GM18867 (cell line): ENCODE measurements around the gene ZNF266.

Source experiments
- ATAC-seq: cut with Tn5 transposase; IDR thresholded peaks from one replicate; pipeline ENCODE4 v1.9.1; 2021; ENCODE audit warnings: mild to moderate bottlenecking, moderate library complexity; ENCODE audit not compliant: unreplicated experiment

Gene ZNF266

DNA sequence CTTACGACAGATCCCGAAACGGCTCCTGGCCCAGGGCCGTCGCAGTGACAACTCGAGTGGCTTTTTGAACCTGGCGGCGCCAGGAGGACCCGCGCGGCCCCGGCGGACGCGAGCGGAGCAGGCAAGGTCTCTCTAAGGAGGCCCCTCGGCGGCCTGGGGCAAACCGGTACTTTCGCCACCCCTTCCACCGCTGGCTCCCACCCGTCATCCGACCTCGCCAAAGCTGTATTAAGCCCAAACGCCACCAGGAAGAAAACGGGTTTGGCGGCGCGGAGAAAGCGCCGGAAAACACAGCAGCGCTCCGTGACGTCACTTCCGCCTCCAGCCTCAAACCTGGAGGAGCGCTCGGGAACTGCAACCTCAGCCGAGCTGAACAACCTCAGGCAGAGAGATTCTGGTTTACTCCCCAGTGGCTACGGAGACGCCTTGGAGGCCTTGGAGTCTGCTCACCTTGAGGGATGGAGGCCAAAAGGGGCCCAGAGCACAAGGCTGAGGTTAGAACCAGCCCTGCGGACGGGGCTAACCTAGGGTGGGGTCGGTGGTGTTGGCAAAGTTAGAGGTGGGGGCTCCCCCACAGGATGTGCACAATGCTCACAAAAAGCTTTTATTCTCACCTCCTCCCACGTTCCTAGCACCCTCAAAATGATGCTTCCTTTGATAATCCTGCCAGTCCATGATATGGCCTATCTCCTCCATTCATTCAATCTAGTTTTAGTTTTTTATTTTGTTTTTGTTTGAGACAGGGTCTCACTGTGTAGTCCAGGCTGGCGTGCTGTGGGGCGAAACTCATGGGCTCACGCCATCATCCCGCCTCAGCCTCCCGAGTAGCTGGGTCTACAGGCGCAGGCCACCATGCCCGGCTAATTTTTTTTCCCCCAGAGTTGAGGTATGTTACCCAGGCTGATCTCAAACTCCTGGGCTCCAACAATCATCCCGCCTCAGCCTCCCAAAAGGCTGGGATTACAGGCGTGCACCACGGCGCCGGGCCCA, at the start of gene ZNF266:
Gene ZNF266, minus strand, starts transcription at position 295 of the 990 bp plus-strand sequence. CDS start 15,484 bp downstream, outside the sequence.
- peak; percentile 90 for ATAC-seq

DNA sequence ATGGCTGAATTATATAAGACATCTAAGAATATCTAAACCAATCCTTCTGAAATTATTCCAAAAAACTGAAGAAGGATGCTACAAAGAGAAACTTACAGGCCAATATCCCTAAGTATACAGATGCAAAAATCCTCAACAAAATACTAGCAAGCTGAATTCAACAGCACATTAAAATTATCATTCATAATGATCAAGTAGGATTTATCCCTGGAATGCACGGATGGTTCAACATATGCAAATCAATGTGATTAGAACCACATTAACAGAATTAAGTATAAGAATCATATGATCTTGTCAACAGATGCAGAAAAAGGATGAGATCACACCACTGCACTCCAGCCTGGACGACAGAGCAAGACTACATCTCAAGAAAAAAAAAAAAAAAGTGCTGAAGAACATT, 49.8 kb upstream of the ZNF266 start:
- ATAC-seq, result no peak

DNA sequence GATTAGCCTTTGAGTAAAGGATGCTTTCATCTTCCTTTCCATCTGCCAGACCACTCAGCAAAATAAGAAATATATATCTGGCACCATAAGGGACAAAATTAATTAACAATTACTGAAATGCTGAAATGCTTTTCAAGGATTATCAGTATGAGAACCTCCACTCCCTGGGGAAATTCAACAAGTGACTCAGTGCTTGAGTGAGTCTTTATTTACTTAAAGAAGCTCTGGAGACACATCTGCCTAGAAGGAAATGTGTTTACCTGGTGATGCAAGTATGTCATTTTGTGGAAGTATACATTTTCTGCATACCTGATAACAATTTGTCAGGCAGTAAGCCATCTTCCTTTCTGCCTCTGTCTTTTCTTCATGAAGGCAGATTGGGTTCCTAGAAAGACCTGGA, 39.6 kb upstream of the ZNF266 start:
- ATAC-seq, result no peak

DNA sequence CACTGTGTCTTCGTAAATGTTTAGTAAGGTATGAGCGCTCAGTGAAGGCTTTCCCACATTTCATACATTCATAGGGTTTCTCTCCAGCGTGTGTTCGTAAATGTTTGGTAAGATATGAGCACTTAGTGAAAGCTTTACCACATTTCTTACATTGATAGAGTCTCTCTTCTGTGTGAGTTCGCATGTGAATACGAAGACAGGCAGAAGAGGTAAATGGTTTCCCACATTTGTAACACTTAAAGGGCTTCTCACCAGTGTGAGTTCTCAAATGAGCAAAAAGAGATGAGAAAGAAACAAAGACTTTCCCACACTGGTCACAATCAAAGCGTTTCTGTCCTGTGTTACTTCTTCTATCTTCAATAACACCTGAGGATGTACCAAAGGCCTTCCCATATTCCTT, 31.8 kb upstream of the ZNF266 start:
- ATAC-seq, result no peak

DNA sequence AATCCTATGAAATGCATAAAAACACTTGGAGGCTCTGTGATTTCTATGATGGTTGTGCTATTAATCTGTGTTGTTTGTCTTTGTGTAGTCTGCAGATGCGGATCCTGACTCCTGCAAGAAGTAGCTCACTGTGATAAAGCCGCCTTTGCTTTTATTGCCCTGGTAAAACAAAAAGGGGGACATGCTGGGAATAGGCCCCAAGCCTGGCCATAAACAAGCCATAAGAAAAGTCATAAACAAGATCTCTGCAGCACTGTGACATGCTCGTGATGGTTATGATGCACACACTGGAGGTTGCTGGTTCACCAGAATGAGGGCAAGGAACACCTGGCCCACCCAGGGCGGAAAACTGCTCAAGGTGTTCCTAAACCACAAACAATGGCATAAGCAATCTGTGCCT, 26.6 kb upstream of the ZNF266 start:
- ATAC-seq, result no peak

DNA sequence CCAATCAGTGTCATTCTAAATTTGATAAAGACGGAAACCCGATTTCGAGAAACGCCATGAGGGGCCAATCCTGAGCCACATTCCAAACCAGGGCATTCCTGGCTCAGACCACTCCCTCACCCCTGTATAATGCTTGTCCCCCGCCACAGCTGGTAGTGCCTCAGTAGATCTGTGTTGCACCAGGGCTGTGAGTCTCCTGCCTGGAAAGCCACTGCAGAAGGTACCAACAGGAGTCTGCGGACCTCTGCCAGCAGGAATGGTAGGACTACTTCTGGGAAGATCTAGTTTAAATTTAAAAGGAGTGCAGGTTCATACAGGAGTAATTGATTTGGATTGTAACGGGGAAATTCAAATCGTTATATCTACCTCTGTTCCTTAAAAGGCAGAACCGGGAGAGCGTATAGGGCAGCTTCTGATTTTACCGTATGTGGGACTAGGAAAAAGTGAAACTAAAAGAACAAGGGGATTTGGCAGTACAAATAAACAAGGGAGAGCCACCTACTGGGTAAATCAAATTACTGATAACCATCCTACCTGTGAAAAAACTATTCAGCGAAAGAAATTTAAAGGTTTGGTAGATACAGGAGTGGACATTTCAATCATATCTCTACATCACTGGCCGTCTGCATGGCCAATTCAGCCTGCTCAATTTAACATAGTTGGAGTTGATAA, 20.8 kb upstream of the ZNF266 start:
- no peak for ATAC-seq

DNA sequence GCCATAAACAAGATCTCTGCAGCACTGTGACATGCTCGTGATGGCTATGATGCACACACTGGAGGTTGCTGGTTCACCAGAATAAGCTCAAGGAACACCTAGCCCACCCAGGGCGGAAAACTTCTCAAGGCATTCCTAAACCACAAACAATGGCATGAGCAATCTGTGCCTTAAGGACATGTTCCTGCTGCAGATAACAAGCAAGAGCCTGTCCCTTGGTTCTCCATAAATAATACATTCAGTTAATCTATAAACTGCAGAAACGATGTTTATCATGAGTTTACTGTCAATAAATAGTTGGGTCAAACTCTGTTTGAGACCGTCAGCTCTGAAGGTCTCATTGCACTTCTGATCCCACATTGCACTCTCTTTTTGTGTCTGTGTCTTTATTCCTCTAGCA, 18.6 kb upstream of the ZNF266 start:
- ATAC-seq, result no peak

DNA sequence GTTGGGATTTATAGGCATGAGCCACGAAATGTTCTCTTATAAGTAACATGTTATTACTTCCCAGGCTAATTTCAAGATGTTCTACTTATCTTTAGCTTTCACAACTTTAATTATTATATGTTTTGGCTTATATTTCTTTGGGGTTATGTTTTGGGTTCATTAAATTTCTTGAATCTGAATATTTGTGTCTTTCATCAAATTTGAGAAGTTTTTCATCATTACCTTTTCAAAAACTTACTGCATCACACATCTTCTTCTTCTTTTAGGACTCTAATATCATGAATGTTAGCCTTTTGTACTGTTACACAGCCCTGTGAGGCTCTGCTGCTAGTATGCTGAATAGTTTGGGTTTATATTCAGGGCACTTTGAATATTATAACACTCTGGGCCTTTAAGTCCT, 9.7 kb upstream of the ZNF266 start:
- ATAC-seq, result no peak

DNA sequence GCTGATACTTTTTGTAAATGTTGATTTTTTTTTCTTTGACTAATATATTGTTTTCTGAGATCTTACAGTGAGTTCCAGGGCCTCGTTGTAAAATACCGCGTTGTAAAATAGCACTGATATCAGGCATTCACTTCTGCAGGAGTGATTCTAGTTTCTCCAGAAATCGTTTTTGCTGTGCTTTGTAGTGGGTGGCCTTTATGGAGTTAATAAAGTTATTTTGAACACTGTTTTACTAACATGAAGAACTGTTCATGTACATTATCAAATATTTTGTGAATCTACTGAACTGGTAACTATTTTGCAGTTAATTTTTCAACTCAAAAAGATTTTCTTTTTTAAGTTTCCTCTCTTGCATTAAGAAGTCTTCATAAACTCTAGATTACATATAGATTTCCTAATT, 985 bp upstream of the ZNF266 start:
- ATAC-seq, result no peak

DNA sequence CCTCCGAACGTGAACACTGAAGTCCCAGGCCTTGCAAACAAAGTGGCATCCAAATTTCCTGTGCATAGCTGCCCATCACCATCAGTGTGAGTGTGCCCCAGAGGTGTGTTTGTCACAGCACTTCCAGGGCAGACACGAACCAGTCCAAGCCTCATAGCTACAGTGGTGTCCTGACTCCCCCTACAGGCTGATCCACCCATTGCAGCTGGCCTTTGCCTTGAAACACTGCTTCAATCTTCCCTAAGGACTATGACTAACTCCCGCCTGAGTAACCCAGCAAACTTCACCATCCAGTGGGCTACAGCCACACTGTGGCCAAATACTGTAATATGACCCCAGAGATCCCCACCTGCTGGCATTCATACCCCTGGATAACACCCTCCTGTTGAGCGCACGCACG, 3.9 kb downstream of the ZNF266 start:
- no peak for ATAC-seq

DNA sequence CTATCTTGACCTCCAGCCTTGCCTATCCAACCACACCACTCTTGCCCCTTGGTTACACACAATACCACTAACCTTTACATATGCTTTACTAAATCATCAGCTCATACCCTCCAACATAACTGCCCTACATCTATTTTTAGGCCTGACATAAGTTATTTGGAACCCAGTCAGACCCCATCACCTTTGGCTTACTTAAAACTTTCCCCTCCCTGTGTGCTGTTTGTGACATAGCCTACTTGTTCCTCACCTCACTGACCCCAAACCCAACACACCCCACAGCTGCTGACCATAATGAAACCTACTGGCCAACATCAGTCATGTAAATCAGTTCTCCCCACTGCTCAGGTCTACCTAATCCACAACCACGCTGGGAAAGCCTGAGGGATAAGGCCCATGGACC, 4.9 kb downstream of the ZNF266 start:
- no peak for ATAC-seq

DNA sequence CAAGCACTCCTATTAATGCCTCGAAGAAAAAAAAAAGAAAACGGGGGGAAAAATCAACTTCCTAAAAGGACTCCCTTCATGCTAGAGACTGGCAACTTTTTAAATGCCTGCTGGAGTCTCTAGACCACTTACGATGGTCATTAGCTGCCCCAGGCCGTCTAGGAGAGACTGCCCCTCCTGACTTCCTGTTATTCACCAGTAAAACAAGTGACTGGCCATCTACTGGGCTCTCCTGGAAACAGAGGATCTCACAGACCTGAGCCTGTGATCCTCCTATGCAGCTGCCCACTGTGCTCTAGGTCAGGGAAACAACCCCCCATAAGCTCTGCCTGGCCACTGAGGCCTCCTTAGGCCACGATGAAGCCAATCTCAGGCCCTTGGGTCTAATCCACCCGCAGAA, 7.4 kb downstream of the ZNF266 start:
- no peak for ATAC-seq

DNA sequence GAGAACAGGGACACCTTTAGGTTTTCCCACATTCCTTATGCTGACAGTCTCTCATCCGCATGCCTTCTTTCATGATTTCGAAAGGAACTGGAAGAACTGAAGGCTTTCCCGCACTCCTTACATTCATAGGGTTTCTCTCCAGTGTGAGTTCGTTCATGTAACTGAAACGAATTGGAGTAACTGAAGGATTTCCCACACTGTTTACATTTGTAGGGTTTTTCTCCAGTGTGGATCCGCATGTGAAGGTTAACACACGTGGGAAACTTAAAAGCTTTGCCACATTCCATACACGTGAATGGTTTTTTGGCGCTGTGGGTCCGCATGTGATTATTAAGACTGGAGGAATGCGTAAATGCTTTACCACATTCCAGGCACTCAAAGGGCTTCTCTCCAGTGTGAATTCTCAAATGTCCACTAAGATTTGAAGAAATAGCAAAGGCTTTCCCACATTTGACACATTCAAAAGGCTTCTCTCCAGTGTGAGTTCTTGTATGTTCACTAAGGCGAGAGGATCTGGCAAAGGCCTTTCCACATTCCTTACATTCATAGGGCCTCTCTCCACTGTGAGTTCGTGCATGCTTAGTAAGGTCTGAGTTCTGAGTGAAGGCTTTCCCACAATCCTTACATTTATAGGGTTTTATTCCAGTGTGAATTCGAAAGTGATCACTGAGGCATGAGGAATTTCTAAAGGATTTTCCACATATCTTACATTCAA, 22.0 kb downstream of the ZNF266 start:
- no peak for ATAC-seq

DNA sequence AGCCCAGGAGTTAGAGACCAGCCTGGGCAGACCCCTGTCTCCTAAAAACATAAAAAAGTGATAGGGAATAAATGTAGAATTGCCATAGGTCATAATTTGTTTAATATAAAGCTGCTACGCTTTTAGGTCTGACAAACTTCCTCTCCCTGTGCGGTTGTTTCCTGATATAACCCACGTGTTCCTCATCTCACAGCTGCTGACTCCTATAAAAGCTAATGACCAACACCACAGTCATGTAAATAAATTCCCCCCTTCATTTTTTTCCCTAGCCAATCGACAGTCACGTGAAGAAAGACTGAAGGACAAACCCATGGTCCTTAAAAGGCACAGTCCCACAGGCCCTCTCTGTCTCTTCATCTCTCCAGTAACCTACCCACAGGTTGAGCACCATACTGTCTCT, 27.5 kb downstream of the ZNF266 start:
- ATAC-seq, result no peak

DNA sequence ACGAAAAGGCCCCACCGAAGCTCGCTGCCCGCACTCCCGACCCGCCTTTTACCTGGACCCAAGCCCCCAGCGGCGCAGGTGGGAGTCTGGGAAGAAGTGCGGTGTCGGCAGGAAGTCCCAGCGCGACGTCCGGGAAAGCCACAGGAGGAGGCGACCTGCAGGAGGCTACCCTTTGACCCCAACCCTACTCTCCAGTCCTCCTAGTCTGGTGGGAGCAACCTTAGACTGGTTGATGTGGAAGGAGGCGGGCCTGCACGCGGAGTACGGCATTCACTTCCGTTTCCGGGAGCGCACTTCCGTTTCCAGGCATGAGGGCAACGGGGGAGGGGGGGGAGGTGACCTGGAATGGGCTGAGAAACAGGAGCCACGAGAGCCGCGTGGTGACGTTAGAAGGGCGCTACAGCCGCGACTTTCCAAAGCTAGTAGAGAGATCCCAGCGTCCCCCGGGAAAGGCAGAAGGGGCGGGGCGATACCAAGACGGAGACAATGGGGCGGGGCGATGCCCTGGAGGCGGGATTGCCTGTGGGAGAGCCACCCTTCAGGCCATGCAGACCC, 28.5 kb downstream of the ZNF266 start:
- ATAC-seq, result no peak

DNA sequence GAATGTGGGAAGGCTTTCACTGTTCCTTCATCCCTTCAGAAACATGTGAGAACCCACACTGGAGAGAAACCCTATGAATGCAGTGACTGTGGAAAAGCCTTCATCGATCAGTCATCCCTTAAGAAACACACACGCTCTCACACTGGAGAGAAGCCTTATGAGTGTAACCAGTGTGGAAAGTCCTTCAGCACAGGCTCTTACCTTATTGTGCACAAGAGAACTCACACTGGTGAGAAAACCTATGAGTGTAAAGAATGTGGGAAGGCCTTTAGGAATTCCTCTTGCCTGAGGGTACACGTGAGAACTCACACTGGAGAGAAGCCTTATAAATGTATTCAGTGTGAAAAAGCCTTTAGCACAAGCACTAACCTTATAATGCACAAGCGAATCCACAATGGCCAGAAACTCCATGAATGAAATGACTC, 54.0 kb downstream of the ZNF266 start:
- ATAC-seq, result no peak

DNA sequence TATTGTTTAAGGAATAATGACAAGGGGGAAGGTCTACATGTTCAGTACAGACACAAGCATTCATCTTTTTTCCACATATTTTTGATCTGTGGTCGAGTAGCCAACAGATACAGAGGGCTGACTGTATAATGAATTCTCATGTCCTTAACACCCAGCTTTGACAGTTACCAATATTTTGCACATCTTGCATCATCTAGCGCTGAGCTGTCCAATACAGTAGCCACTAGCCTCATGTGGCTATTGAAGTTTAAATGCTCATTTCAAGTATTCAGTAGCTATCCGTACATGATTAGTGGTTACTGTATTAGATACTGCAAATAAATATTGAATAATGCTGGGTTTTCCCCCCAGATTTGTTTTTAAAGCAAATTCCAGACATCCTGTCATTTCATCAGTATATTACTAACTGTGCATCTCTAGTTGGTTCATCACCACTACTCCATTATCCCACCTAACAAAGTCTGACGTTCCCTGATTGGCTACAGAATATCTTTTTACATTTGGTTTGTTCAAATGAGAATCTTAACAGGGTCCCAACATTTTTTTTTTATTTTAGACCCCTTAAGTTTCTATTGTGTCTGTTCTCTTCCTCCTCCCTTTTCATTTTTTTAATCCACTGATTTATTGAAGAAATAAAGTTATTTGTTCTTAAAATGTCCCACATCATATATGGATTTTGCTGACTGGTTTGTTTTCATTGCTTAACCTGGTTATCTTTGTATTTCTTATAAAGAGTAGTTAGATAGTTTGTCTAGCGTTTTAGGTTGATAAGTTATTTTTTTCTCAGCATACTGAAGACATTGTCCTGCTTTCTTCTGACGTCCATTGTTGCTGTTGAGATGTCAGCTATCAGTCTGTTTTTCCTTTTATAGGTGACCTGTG, 64.4 kb downstream of the ZNF266 start:
- no peak for ATAC-seq

DNA sequence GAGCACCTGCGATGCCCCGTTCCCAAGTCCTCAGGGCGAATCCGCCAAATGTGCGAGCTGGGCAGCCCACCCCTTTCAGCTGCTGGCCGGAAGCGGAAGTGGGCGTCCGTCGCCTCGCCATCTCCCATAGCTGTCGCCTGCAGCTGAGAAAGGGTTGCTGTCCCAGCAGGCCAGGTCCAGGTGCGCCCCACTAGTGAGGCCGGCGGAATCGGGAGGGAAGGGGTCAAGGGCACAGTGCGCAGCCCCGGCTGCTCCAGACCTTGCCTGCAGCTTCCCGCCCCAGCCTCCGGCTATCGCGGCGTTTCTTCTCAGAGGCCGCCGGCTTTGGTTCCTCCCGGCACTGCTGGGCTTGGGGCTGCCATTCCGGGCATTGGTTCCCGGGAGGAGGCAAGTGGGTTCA, 72.5 kb downstream of the ZNF266 start, which contains the start of gene ZNF177:
Gene ZNF177, plus strand, starts transcription at position 109 of the 400 bp plus-strand sequence. CDS start 15,299 bp downstream, outside the sequence.
- ATAC-seq, result no peak
